C4-2B (cell line): ENCODE measurements around the gene KCNN1.

ENCODE experiments used
- CTCF ChIP-seq: fragments of 450-650 bp; conservative IDR thresholded peaks from 2 replicates; pipeline ENCODE4 v1.5.1; 2017; ENCODE audit warnings: mild to moderate bottlenecking
- ZFX ChIP-seq: fragments of 450-650 bp; IDR thresholded peaks from 2 replicates; pipeline ENCODE4 v1.6.1; 2017

- TF ChIP-seq CTCF, result no peak
- TF ChIP-seq ZFX, result no peak
Measured at GRCh38 chr19:18027151-18027550, 60.2 kb downstream of the KCNN1 start.
